Measurements from ENCODE around the gene GREM1.
A peak's percentile ranks its signal among the peaks of the same experiment; 100 is the strongest.

Gene GREM1

DNA sequence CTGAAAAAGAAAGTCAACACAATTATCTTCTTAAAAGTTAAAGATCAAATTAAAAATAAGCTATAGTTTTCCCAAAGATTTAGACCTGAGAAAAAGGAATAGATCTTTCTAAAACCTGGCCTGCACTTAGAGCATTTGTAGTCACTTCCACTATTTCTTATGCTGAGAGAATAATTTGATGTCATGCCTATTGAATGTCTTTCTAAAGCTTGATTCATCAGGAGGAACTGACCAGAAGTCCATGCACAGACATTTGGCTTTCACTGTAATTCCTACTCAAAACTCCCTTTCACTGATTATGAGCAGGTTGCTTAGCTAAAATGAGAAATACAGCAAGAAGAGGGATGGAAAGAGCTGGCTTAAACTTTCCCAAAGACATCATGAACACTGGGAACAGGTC is 4.3 kb downstream of the GREM1 start:
- DNase-seq = no peak
- intact Hi-C loops (cut with DNase I) = no loop called here

DNA sequence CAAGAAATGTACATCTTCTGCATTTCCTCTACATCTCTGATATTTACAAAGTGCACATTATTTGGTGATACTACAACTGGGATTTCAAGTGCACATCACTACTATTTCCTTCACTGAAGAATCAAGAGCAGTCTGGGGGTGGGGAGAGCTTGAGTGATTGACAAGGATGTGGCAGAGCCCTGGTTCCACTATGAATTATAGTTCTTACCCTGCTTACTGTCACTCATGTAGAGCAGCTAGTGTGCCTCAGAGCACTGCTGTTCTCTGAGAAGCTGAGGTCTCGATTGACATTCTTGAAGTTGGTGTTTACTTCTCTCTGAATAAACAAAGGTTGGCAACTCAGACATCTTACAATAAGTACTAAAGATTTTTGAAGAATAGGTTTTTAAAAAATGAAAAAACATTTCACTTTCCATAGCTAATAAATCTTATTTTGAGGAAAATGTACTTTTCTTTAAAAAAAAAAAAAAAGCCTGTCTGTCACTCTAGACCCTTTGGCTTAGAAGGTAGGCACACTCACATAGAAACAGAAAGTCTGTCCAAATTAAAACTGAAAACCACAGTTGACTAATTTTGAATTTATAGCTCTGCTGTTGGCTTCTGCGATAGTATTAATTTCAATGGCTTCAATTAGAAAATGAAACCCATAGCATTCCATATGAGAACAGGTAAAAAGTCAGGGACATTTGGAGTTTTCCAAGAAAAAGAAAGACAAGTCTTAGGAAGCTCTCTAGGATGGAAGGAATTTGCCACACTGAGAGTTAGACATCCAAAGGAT is 5.6 kb downstream of the GREM1 start:
- intact Hi-C loops (cut with DNase I) = no loop called here
- DNase-seq = no peak

DNA sequence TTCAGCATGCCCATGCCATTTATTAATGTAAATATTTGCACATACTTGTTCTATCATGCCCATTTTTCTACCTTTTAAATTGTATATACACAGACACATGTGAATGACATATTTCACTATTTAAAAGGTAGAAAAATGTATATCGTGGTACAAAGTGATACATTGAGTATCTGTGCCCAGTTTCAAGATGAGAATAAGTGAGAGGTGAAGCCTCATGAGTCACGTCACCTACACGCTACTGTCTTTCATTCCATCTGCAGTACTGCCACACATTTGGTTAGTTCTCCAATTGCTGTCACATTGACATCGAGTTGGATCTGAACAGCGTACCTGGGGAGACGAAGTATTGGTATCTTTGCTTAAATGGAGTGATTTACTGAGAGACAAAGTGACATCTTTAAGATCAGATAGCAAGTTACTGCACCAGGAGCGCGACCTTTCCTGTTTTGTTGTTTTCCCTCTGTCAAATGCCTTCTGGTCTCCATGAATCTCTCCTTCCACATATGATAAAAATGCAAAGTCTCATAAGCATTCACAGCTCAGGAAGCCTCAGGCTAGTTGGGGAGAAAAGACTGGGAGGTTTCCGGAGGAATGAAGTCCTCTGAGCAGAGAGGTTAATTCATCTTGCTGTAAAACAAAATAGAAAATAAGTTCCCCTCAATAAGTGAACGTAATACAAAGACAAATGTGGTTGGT is 12.0 kb downstream of the GREM1 start:
- DNase-seq = no peak
- intact Hi-C loops (cut with DNase I) = no loop called here

DNA sequence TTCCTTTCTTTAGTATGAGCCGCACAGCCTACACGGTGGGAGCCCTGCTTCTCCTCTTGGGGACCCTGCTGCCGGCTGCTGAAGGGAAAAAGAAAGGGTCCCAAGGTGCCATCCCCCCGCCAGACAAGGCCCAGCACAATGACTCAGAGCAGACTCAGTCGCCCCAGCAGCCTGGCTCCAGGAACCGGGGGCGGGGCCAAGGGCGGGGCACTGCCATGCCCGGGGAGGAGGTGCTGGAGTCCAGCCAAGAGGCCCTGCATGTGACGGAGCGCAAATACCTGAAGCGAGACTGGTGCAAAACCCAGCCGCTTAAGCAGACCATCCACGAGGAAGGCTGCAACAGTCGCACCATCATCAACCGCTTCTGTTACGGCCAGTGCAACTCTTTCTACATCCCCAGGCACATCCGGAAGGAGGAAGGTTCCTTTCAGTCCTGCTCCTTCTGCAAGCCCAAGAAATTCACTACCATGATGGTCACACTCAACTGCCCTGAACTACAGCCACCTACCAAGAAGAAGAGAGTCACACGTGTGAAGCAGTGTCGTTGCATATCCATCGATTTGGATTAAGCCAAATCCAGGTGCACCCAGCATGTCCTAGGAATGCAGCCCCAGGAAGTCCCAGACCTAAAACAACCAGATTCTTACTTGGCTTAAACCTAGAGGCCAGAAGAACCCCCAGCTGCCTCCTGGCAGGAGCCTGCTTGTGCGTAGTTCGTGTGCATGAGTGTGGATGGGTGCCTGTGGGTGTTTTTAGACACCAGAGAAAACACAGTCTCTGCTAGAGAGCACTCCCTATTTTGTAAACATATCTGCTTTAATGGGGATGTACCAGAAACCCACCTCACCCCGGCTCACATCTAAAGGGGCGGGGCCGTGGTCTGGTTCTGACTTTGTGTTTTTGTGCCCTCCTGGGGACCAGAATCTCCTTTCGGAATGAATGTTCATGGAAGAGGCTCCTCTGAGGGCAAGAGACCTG is 13.2 kb downstream of the GREM1 start:
- intact Hi-C loops (cut with DNase I) = no loop called here
- peak in 1 of 42 donors; percentile 35 for DNase-seq

DNA sequence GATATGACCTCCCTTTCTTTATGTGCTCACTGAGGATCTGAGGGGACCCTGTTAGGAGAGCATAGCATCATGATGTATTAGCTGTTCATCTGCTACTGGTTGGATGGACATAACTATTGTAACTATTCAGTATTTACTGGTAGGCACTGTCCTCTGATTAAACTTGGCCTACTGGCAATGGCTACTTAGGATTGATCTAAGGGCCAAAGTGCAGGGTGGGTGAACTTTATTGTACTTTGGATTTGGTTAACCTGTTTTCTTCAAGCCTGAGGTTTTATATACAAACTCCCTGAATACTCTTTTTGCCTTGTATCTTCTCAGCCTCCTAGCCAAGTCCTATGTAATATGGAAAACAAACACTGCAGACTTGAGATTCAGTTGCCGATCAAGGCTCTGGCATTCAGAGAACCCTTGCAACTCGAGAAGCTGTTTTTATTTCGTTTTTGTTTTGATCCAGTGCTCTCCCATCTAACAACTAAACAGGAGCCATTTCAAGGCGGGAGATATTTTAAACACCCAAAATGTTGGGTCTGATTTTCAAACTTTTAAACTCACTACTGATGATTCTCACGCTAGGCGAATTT is 14.9 kb downstream of the GREM1 start:
- intact Hi-C loops (cut with DNase I) = no loop called here
- no peak for DNase-seq

DNA sequence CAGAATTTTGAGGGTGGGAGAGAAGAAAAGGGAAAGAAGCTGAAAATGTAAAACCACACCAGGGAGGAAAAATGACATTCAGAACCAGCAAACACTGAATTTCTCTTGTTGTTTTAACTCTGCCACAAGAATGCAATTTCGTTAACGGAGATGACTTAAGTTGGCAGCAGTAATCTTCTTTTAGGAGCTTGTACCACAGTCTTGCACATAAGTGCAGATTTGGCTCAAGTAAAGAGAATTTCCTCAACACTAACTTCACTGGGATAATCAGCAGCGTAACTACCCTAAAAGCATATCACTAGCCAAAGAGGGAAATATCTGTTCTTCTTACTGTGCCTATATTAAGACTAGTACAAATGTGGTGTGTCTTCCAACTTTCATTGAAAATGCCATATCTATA is 15.5 kb downstream of the GREM1 start:
- intact Hi-C loops (cut with DNase I) = no loop called here
- DNase-seq = no peak

DNA sequence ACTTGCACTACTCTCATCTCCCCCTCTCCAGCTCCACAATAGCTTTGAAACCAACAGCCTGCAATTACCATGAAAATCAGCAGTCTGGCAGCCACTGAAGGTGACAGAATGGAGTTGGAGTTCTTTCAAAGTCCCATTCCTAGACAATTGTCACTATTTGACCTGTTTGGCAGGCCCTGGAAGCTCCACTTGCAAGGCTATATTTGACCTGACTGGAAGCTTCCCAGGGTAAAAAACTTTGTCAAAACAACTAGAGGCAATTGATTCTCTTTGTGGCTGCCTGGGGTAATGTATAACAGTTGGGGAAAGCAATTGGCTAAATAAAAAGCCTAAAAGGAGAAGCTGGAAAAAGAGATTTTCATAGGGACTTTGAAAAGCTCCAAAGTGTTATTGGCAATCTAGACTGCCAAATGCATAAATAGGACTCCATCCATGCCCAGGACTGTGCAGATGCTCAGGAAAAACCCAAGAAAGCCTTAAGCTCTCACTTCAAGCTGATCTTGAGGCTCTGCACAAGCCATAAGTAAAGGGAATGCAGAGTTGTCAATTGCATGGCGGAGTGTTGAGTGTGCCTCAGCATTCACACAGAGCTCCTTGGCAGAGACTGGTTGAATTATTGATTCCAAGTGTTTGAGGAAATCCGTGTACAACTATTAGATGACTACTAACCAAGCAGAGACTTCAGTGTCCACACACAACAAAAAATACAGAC is 18.3 kb downstream of the GREM1 start:
- intact Hi-C loops (cut with DNase I) = no loop called here
- no peak for DNase-seq

DNA sequence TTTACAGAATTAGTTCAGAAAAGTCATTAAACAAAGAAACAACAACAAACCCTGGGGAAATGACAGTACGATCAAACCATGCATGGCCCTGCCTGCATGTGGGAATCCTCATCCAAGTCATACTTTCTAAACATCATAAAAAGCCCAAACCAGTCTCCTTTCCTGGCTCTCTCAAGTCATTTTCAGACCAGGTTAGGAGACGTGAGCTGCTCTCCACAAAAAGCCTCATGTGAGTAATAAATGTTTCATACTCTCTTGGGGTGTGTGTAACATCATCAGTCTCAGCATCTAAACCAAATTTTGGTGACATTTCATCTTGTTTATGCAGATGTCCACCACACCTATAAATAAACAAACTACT is 18.9 kb downstream of the GREM1 start:
- no peak for DNase-seq
- intact Hi-C loops (cut with DNase I) = no loop called here

DNA sequence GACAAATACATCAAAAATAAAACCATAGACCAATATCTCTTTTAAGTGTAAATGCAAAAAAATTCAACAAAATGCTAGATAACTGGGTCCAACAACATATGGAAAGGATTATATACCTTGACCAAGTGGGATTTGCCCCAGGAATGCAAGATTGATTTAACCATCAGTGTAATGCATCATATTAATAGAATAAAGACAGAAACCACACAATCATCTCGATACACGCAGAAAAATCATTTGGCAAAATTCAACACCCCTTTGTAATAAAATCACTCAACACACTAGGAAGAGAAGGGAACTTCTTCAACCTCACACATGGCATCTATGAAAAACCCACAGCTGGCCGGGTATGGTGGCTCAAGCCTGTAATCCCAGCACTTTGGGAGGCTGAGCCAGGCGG is 19.5 kb downstream of the GREM1 start:
- DNase-seq = no peak
- intact Hi-C loops (cut with DNase I) = no loop called here

DNA sequence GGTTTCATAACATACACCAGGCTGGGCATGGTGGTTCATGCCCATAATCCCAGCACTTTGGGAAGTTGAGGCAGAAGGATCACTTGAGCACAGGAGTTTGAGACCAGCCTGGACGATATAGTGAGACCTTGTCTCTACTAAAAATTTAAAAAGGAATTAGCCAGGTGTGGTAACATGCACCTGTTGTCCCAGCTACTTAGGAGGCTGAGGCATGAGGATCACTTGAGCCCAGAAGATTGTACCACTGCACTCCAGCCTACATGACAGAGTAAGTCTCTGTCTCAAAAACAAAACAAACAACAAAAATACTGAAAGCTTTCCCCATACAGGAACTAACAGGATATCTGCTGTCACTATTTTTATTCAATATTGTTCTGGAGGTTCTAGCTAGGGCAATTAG is 20.9 kb downstream of the GREM1 start:
- DNase-seq = no peak
- intact Hi-C loops (cut with DNase I) = no loop called here

DNA sequence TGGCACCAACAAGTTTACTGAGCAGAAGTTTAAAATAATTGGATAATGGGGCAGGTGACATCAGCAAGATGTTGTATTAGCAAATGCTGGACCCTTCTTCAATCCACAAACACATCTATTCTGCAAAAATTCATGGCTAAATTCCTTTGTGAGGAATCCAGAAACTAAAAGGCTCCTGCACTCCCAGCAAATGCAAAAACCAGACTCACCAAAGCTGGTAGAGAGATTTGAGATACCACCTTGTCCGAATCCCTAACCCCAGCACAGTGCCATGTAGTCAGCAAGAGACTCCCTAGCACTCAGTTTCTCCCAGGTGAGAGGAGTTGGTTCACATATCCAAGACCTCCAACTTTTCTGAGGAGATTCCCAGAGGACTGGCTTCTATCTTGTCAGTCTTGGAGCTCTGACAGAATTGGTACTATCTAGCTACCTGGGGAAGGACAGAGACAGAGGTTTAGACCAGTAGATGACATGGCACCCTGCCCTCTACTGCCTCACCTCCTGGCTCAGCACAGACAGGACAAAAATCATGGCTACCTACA is 21.8 kb downstream of the GREM1 start:
- intact Hi-C loops (cut with DNase I) = no loop called here
- DNase-seq = no peak

DNA sequence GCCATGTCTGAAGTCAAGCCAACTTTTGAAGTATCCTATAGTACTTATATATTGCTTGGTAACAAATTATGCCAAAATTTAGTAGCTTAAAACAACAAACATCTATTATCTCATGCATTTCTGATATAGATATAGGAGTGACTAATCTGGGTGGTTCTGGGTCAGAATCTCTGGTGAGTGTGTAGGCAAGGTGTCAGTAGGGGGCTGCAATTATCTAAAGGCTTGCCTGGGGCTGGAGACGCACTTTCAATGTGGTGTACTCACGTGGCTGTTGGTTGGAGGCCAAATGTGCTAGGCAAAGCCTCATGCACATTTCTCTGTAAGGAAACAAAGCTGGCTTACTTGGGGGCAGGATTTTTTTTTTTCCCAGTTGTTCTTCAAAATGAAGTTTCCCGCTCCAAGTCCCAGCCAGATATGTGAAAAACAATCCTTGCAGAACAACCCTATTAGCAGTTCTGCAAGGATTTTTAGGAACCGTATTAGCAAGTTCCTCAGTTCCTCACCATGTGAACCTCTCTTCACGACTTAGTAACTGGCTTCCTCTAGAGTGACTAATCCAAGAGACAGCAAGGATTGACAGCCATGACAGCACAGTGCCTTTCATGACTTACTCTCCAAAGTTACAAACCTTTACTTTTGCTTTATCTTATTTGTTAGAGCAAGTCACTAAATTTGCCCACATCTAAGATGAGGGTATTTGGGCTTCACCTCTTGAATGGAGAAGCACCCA is 25.8 kb downstream of the GREM1 start:
- intact Hi-C loops (cut with DNase I) = no loop called here
- no peak for DNase-seq

DNA sequence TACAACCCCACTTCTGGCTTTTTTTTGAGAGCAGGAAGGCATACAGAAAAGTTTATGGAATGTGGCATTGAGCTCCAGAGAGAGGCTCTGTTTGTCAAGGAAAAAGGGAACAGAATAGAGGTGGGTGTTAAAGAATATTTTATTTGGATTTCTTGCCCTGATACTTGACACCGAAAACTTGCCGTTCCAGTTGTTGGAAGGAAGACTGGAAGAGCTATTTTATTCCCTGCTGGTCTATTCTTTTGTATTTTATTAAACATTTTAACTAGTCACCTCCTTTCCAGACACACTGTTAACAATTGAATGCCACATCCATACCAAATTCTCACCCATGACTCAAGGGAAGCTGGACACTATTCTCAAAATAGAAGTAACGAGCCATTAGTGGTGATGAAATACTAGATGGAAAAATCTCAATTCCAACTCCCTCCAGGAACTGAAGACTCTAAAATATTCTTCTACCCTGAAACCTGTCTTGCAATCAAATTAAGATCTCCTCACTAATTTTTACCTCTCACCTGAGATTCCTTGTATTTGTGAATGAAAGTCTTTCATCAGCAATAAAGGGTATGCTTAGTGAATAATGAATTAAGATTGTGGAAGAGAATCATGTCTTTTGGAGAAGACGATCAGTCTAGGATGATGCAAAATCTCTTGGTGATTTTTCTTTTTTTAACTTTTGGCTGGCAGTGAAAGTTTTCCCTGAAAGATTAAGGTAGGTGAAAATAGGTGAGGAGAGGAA is 28.5 kb downstream of the GREM1 start:
- intact Hi-C loops (cut with DNase I) = no loop called here

DNA sequence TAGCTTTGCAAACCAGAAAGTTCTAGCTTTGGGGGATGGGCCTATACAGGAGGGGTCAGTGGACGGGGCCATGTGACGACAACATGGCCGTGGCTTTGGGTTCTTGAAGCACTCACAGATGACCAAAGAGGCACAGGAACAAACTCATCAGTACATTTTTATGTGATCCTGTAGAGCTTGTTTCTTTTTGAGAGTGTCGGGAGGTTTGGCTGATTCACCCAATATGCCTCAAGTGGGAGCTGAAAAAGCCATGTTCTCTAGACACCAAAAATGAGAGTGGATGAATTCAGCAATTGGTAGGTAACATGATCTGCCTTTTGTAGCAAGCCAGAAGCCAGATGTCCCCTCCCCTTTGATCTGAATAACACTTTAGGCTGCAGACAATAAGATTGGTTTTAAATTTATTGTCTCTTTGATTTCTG is 30.1 kb downstream of the GREM1 start:
- DNase-seq = no peak
- intact Hi-C loops (cut with DNase I) = no loop called here

More for the DNA sequence above, 28.5 kb downstream of the GREM1 start:
- DNase-seq = no peak

DNA sequence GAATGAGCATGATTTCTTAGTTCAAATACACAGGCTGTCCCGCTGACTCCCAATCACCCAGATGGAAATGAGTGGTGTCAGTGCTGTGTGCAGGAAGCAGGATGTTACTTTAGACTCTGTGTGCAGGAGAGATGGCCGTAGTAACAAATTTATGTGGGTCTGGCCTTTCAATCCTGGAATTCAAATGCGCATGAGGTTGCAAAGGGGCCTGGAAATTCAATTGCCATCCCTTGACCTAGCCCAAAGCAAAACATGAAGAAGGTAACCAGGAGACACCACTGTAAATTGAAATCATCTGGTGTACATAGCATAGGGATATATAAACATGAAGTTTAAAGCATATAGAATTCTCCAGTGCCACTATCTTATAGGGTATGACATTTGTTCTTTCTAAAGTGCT is 33.2 kb downstream of the GREM1 start:
- DNase-seq = no peak
- intact Hi-C loops (cut with DNase I) = no loop called here

DNA sequence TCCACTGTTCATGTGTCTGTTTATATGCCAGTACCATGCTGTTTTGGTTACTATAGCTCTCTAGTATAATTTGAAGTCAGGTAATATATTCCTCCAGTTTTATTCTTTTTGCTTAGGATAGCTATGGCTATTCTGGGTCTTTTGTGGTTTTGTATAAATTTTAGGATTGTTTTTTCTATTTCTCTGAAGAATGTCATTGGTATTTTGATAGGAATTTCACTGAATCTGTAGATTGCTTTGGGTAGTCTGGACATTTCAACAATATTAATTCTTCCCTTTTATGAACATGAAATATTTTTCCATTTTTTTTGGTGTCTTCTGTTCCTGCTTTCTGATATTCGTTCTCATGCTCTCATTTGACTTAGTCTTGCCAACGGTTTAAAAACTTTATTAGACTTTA is 39.6 kb downstream of the GREM1 start:
- intact Hi-C loops (cut with DNase I) = no loop called here
- no peak for DNase-seq

DNA sequence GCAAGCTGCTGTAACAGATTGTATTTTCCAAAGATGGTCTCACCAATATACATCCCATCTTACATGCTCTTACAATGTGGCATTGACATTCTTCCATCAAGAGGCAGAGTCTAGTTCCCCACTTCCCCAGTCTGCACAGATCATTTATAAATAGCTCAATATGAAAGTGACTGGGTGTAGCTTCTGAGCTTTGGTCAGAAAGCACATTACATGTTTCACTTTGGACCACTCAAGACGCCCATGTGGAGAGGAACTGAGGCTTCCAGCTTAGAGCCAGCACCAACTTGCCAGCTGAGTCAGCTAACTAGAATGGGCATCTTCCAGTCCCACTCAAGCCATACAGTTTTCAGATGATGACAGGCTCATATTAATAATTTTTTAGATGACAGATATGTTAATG is 45.5 kb downstream of the GREM1 start:
- intact Hi-C loops (cut with DNase I) = no loop called here
- no peak for DNase-seq
